RKO (cell line): ENCODE measurements around the gene UBE2O.

Source experiments
- DNase-seq: peaks from one replicate; pipeline ENCODE4 v3.0.0-alpha.2; 2016; ENCODE audit warnings: low spot score

The UBE2O gene

DNA sequence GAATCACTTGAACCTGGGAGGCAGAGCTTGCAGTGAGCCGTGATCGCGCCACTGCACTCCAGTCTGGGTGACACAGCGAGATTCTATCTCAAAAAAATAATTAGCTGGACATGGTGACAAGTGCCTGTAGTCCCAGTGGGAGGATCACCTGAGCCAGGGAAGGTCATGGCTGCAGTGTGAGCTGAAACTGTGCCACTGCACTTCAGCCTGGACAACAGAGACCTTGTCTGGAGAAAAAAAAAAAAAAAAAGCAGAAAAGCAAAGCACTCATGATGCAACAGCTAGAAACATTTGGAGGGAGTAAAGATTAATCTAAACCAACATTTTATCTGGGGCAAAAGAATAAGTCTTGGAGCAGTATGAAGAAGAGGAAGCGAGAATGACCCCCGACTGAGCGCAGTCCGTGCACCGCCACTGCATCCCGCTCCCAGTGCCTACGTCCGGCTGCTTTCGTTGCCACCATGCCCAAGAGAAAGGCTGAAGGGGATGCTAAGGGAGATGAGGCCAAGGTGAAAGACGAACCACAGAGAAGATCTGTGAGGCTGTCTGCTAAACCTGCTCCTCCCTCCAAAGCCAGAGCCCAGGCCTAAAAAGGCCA lies 107.5 kb downstream of the UBE2O start:
- no peak for DNase-seq

DNA sequence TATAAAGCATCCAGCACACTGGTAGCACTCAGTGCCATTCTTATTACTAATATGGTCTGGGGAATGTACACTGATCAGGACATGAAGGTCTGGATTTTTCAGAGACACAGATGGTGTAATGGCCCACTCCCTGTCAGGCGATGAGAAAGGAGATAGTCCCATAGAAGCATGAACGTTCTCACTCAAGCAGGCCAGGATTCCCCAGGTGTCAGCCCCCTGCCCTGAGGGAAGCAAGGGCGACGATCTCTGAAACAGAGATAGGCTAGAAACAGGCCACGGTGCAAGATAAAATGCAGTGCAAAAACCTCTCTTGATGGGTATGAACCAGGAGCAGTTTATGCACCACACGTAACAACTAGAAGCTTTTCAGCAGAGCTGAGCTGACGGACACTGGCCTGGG lies 109.8 kb downstream of the UBE2O start:
- DNase-seq = no peak

DNA sequence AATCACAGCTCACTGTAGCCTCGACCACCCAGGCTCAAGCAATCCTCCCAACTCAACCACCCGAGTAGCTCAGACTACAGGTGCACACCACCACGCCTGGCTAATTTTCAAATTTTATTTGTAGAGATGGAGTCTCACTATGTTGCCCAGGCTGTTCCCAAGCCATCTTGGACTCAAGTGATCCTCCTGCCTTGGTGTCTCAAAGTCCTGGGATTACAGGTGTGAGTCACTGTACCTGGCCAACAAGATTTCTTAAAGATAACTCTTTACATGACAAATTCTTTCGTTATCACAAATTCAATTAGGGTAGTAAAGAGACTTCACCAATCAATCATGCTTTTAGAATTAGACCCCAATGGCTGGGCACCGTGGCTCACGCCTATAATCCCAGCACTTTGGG lies 111.7 kb downstream of the UBE2O start:
- no peak for DNase-seq
